Measurements from ENCODE around the gene ZNF280A.

DNA sequence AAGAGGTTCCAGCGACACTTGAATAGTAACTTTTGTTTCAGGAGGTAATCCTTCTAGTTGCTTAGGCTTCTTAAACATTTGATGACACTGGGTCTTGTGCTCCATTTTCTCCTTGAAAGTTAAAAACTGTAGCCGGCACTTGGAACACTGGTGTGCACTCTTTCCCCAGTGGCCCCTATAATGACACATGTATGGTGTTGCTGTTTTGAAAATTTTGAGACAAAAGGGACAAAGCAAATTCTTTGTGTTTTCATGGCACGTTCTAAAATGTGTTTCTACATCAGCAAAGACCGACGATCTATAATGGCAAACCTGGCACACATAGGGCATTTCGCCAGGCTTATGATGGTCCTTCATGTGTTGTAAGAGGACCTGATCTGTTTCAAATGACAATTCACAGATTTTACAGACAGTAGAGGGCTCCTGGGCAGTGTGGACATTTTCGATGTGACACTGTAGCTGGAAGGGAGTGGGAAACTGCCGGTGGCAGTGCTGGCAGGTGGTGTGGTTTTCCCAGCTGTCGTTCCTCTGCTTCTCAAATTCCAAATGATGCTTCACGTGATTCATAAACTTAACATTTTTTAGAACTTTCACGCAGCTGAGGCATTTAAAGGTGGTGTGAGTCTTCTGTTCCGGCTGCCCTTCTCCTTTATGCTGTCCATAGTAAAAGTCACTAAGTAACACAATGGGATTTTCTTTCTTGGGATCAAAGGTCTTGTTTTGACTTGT, 32.0 kb downstream of the ZNF280A start:
- no peak for TF ChIP-seq ESRRG (CRISPR knock-in tag; IDR thresholded peaks at IDR 0.05)
- TF ChIP-seq ARNTL (CRISPR knock-in tag; IDR thresholded peaks at IDR 0.05; ENCODE audit: borderline replicate concordance, low read depth) = no peak
- TF ChIP-seq ZNF565 (CRISPR knock-in tag; conservative IDR thresholded peaks at IDR 0.05; ENCODE audit: low read depth) = no peak
- no peak for TF ChIP-seq OSR1 (CRISPR knock-in tag; IDR thresholded peaks at IDR 0.05)
- no peak for TF ChIP-seq ISL1 (CRISPR knock-in tag; IDR thresholded peaks at IDR 0.05)
- no peak for TF ChIP-seq TOX (CRISPR knock-in tag; IDR thresholded peaks at IDR 0.05; ENCODE audit: borderline replicate concordance)
- no peak for TF ChIP-seq PPARA (CRISPR knock-in tag; IDR thresholded peaks at IDR 0.05; ENCODE audit: borderline replicate concordance)

Data from SK-N-SH treated with all-trans-retinoic acid at 6 μM for 48 hours (cell line).